ENCODE results near the gene RAB20.

GRCh38 chr13:110539894-110540293, 21.6 kb downstream of the RAB20 start:
- TF ChIP-seq CTCF (IDR thresholded peaks at IDR 0.05; ENCODE audit: low read length) (no peak), EZH2 (IDR thresholded peaks at IDR 0.05; ENCODE audit: borderline replicate concordance, low read length) (no peak)
